ENCODE measurements around the gene CCDC170.

The CCDC170 gene

GRCh38 chr6:151658091-151658490 lies 164.3 kb downstream of the CCDC170 start:
- no peak for DNase-seq

GRCh38 chr6:151659212-151659611 lies 165.4 kb downstream of the CCDC170 start:
- DNase-seq: no peak

- DNase-seq: no peak
Measured at GRCh38 chr6:151661509-151661908, 167.7 kb downstream of the CCDC170 start.

- no peak for DNase-seq
Measured at GRCh38 chr6:151661928-151662327, 168.1 kb downstream of the CCDC170 start.

GRCh38 chr6:151663559-151663958 lies 169.7 kb downstream of the CCDC170 start:
- no peak for DNase-seq

- no peak for DNase-seq
Measured at GRCh38 chr6:151664390-151664789, 170.6 kb downstream of the CCDC170 start.

- DNase-seq: no peak
Measured at GRCh38 chr6:151665329-151665728, 171.5 kb downstream of the CCDC170 start.

GRCh38 chr6:151666526-151666925 lies 172.7 kb downstream of the CCDC170 start:
- DNase-seq: no peak

GRCh38 chr6:151669208-151669560 lies 175.4 kb downstream of the CCDC170 start:
- DNase-seq: no peak

GRCh38 chr6:151670116-151670515 lies 176.3 kb downstream of the CCDC170 start:
- no peak for DNase-seq
